Measurements from ENCODE around the gene SPIN4.

GRCh38 chrX:63387411-63387810 lies 36.3 kb upstream of the SPIN4 start:
- no peak for TF ChIP-seq POLR2AphosphoS5 (IDR thresholded peaks at IDR 0.05)
- no peak for TF ChIP-seq POLR2A (IDR thresholded peaks at IDR 0.05)
- no peak for TF ChIP-seq EP300 (IDR thresholded peaks at IDR 0.05)
- no peak for TF ChIP-seq CTCF (IDR thresholded peaks at IDR 0.05)
